GM10266 (cell line): ENCODE measurements around the gene C1orf226.

Experiments used
- DNase-seq: peaks from one replicate; pipeline ENCODE4 v3.0.0; 2012; ENCODE audit errors: extremely low spot score
- TF ChIP-seq, protein P1 (sequence below): IDR thresholded peaks from 2 replicates; pipeline ENCODE4 v1.5.1; 2012; ENCODE audit warnings: mild to moderate bottlenecking, low read depth; ENCODE audit not compliant: control insufficient read depth, insufficient read depth; ENCODE audit errors: missing control alignments

The C1orf226 gene

GRCh38 chr1:162359523-162360236 is 21.8 kb upstream of the C1orf226 start:
- TF ChIP-seq, protein P1, sequence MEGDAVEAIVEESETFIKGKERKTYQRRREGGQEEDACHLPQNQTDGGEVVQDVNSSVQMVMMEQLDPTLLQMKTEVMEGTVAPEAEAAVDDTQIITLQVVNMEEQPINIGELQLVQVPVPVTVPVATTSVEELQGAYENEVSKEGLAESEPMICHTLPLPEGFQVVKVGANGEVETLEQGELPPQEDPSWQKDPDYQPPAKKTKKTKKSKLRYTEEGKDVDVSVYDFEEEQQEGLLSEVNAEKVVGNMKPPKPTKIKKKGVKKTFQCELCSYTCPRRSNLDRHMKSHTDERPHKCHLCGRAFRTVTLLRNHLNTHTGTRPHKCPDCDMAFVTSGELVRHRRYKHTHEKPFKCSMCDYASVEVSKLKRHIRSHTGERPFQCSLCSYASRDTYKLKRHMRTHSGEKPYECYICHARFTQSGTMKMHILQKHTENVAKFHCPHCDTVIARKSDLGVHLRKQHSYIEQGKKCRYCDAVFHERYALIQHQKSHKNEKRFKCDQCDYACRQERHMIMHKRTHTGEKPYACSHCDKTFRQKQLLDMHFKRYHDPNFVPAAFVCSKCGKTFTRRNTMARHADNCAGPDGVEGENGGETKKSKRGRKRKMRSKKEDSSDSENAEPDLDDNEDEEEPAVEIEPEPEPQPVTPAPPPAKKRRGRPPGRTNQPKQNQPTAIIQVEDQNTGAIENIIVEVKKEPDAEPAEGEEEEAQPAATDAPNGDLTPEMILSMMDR: no peak
- no peak for DNase-seq

DNA sequence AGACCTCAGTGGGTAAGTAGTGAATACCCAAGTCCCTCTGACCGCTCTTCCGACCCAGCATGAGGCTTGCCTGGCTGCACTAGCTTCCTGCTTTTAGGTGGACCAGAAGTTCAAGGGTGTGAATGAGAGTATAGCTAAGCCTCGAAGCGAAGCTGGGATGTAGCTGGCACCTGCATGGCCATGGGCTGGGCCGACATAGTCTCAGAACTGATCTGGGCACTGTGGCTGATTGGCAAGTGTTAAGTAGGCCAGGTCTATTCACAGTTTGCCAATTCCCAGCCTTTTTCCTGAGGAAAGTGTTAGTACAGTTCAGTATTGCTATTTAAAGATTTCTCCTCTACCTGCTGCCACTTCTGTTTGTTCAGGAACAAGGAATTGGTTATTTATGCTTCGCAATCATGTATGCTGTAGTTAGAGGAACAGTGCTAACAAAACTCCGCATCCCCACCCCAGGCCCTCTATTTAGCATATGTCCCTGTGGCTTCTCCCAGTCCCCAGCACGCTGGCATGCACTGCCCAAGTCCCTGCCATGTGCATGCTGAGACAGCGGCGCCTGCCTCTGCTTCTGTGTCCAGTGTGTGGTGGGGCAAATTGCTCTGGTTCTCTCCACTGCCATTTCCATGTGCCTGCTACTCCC is 21.2 kb upstream of the C1orf226 start:
- TF ChIP-seq, protein P1: no peak
- no peak for DNase-seq

DNA sequence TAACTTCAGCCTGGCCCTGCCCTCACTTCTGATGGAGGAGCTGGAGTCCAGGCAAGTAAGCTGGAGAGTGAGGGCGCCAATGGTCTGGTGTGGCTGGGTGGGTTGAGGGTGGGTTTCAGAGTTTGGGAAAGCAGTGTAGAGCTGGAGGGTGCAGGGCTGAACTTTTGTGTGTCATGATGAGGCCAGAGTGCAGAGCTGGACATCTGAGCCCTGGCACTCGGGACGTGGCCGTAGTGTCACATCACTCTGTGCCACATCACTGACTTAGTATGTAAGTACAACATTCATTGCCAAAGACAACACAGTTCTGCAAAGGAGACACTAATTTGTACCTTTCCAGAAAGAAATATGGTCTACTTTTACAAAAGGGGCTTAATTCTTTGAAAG is 20.7 kb upstream of the C1orf226 start:
- DNase-seq: no peak
- TF ChIP-seq, protein P1: no peak

DNA sequence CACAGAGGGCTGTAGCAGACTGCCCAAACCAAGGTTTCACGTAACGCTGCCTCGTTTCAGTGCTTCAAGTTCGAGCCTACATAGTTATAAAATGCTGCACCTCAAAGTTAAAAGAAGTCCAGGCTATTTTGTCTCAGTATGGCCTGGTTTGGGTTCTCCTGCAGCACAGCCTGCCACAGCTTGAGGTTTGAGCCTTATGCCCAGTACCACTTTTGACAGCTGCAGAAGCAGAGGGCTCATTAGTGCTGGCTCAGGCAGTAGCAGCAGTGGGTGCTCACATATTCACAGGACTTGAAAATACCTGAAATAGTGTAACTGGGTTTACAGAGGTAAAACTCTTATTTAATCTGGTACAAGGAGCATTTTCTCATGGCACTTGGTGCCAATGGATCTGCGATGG is 20.2 kb upstream of the C1orf226 start:
- DNase-seq: no peak
- TF ChIP-seq, protein P1: no peak

DNA sequence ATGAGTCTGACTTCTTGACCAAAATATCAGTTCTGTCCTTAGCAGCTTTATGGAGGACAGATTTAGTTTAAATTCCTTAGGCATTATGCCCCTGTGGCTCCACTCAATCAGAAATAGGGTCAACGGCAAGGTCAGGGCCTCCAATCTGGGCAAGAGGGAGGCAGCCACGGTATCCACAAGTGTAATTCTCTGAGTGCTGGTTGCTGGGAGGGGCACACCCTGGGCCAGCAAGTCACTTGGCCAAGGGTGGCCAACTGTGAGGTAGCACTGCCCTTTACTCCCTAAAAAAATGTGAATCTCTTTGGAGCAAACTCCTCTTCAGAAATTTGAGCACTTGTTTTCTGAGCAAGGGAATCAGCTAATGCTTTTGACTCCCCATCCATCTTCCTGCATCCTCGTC is 17.7 kb upstream of the C1orf226 start:
- DNase-seq: no peak
- TF ChIP-seq, protein P1: no peak

DNA sequence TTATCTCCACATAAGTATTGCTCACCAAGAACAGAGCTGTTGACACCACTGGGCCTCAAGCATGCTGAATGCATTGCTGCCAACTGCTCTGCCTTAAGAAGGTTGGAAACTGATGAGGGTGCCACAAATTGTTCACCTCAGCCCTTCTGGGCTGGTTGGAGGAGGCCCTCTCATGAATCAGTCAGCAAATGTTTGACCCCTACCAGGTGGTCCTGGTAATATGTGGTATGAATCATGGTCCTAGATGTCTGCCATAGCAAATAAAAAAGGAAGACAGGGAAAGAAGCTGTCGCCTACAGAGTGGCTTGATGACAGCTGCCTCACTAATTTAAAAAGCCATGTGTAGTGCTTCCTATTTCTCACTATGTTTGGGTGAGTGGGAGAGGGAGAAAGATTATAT is 17.0 kb upstream of the C1orf226 start:
- DNase-seq: no peak
- TF ChIP-seq, protein P1: no peak

GRCh38 chr1:162365284-162366020 is 16.1 kb upstream of the C1orf226 start:
- TF ChIP-seq, protein P1: no peak
- DNase-seq: no peak
